ENCODE data around the gene PCSK4.

DNA sequence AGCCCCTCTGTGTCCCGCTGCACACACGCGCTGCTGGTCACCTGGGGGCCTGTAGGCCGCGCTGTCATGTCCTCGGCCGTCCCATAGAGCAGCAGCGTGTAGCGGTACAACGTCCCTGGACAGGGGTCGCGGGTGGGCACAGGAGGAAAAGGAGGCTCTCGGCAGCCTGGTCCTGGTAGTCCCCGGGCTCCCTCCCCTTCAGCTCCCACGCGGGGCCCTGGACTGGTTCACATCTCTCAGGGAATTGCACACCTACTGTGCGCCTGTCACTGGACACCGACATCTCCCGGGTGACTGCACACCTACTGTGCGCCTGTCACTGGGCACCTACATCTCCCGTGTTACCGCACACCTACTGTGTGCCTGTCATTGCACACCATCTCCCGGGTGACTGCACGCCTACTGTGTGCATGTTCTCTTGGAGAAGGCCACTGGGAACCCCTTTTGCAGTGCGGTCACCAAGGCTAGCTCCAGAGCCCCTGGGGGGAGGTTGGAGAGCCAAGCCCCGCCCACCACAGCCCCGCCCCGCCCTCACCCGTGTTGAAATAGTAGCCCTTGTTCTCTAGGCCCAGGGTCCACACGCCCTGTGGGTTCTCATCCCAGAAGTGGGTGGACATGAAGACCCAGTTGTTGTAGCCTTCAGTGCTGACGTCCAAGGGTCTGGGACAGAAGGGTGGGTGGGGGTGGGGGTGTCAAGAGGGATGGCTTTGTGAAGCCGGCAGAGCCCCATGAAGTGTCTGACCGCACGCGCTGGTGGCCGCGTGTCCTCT, 7.6 kb downstream of the PCSK4 start:
- TF ChIP-seq, protein P1, sequence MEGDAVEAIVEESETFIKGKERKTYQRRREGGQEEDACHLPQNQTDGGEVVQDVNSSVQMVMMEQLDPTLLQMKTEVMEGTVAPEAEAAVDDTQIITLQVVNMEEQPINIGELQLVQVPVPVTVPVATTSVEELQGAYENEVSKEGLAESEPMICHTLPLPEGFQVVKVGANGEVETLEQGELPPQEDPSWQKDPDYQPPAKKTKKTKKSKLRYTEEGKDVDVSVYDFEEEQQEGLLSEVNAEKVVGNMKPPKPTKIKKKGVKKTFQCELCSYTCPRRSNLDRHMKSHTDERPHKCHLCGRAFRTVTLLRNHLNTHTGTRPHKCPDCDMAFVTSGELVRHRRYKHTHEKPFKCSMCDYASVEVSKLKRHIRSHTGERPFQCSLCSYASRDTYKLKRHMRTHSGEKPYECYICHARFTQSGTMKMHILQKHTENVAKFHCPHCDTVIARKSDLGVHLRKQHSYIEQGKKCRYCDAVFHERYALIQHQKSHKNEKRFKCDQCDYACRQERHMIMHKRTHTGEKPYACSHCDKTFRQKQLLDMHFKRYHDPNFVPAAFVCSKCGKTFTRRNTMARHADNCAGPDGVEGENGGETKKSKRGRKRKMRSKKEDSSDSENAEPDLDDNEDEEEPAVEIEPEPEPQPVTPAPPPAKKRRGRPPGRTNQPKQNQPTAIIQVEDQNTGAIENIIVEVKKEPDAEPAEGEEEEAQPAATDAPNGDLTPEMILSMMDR (IDR thresholded peaks at IDR 0.05; ENCODE audit: insufficient read depth, low read length, poor library complexity, severe bottlenecking) = no peak
- no peak for TF ChIP-seq EZH2phosphoT487 (conservative IDR thresholded peaks at IDR 0.05; ENCODE audit: low read length)

Data from SU-DHL-6 (cell line).